Lung microvascular endothelial cell (primary cell): Measurements from ENCODE around the gene IL1RAPL1. TPM values are rescaled to one million over a fixed set of nuclear protein-coding genes. Genes with fewer than 3 reads are reported as not detected.

ENCODE experiments used
- DNase-seq, 2 donors: peaks; one replicate each; pipeline versions ENCODE4 v3.0.0 to v3.0.0-alpha.2; 2010; ENCODE audit warnings: low read depth in 2 of 2
- total RNA-seq: library from RNA; depleted of rRNA; stranded (reverse); fragments of >200 nt; gene quantifications from 2 replicates; pipeline ENCODE4 v1.2.1, GENCODE V29; 2014

IL1RAPL1 gene
- total RNA-seq, 1 donor from 2014 or later, result not detected

DNA sequence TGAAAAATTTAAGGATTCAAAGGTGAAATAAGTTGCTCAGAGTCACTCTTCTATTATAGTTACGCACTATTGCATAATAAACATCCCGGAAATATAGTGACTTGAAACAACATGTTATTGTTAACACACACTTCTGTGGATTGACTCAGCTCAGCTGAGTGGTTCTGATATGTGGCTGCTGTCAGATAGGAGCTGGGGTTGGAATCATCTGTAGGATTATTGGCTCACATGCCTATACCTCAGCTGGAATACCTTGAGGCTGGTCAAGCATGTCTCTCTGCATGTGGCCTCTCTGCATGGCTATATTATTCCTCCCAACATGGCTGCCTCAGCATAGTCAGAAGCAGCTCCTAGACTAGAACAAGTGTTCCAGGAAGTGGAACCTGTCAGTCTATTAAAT, 1141.4 kb downstream of the IL1RAPL1 start:
- DNase-seq, result no peak

DNA sequence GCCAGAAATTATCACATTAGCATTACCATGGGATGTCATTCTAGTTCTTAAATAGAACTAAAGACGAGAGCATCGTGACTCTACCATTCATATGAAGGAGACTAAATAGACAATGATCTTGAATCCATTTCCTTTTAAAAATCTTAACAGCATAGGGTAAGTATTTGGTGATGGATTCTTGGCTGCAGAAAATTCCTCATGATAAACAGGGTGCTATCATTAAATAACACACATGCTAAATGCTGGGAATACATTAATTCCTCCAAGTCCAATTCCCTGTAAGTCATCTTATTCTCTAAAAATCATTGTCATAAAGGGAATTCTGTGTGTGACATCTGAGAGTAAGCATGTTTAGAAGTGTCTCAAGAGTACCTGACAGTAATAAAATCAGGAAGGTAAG, 1157.7 kb downstream of the IL1RAPL1 start:
- no peak for DNase-seq

DNA sequence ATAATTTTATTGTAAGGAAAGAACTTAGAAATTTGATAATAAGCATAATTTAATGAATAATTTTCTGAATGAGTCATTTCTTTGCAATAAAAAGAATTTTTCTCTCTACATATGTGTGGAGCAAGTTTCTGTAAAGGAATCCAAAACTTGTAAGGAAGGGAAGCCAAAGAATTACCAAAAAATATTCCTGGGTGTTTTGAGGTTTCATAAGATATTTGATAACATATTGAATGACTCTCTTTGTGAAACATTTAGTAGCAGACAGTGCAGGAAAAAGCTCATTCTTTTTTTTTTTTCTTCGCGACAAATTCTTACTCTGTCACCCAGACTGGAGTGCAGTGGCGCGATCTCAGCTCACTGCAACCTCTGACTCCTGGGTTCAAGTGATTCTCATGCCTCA, 1159.1 kb downstream of the IL1RAPL1 start:
- DNase-seq, result no peak

DNA sequence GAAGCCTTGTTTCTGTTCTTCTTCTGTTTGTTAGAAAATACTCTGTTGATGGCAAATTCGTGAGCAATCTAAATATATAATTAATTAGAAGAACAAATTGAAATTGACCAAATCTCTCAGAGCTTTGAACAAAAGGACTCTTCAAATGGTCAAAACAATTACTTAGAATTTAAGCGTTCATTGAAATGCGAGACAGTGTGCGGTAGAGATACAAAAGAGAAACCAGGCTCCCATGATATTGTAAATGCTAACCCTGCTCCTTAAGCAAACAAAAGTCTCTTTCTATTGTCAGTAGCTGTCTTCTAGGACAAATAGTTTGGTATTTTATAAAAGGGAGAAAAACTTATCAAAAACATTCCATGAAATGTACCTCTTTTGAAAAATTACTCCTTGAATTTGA, 1174.8 kb downstream of the IL1RAPL1 start:
- DNase-seq, result no peak

DNA sequence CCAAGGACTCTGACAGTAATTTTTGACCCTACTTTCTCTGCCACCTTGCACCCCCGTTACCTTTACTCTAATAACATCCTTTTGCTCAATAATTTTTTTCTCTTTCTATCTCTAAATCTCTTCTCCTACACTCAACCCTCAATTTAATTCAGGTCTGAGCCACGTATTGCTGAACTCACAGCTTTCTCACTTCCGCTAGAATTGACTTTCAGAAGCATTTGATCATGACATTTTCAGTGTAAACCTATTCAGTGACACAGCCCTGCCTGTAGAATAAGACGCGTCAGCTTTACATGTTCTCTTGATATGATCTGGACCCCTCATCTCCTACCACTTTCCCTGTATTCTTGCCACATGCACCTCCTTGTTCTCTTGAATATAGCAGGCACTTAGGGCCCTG, 1188.6 kb downstream of the IL1RAPL1 start:
- DNase-seq, result no peak

DNA sequence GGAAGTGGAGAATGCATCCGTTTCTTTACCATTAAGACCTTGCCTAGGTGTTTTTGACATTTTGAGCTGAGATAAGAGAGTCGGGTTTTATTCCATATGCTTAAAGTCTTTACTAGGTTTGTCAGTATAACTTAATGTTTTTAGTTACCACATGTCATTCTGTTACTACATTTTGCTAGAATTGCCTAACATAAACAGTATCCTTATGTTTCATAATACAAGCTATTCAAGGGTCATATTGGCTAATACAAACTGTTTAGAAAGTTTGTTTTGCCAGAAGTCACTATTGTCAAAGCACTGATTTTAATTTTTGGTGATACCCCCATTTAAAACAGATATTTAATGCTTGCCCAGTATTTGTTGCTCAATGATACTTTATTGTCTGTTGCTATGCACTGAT, 1200.4 kb downstream of the IL1RAPL1 start:
- no peak for DNase-seq

DNA sequence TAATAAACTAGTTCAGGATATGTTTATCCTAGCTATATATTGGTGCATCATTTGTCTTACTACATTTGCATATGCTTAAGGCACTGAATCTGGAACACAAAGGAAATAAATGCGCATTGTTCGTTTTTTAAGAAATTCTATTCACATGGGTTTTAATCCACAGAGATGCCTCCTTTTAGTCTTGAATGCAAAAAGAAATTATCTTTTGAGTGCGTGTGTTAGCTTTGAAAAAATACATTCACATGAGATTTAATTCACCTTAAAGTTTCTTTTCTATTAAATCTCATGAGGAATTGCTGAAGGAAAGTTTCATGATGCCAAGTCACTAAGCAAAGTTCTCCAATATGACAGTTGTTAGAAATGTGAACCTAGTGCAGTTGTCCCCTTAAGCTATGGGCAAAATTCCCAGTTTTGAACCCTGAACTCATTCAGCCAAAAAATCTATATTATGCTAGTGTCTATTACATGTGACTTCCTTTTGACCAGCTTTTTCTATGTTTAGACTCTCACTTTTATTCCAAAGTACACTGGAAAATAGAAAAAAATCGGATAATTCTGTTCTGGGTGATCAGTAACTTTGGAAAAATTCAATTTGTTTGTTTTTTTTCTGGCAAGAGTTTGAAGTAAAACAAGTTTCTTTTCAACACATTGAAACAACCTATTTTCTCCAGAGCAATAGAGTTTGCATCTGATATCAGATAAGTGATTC, 1201.9 kb downstream of the IL1RAPL1 start:
- no peak for DNase-seq

DNA sequence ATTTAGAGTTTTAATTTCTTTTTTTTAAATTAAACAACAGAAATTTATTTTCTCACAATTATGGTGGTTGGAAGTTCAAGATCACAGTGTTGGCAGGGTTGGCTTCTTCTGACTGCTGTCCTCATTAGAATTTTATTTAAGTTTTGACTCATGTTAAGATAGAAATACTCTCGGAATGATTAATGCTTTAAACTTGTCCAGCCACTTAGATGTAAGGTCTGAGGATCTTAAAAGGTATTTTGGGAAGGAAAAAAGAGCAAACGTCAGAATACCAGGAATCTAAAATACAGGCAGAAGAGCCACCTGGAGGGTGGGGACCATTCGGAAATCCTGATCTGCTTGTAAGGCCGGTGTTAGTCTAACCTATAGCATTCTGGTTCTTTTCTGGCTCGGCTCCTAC, 1205.1 kb downstream of the IL1RAPL1 start:
- DNase-seq, result no peak

DNA sequence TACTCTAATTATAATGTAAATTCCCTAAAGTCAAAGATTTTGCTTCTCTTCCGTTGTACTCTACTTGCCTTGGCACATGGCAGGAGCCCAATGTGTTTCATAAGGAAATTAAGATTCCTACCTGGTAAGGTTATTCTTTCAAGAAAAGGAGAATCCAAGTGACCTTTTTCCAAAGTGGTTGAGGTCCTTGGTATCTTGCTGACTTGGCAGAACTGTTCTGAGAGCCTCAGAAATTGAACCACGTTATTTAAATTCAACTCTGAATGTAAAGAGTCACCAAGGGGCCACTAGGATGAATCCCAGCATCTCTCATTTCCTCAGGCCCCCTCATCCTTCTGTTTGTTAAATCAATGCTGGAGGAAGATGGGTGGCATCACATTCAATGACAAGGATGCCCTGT, 1209.9 kb downstream of the IL1RAPL1 start:
- no peak for DNase-seq

DNA sequence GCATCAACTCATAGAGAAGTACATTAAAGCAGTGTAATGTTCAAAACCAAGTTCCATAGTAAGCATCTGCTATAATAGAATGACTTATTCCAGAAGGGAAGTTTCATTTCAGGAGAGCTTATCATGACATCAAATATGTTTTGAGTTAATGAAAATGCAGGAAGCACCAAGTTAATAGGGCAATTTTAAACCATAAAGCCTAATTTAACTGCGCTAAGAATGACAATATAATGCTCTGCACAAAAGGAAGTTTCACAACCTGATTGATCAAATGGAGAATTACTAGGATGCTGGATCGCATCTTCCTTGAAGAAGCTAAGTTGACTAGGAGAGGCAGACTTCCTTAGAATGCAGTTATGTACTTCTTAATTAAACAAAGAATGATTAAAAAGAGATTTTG, 1211.2 kb downstream of the IL1RAPL1 start:
- no peak for DNase-seq

DNA sequence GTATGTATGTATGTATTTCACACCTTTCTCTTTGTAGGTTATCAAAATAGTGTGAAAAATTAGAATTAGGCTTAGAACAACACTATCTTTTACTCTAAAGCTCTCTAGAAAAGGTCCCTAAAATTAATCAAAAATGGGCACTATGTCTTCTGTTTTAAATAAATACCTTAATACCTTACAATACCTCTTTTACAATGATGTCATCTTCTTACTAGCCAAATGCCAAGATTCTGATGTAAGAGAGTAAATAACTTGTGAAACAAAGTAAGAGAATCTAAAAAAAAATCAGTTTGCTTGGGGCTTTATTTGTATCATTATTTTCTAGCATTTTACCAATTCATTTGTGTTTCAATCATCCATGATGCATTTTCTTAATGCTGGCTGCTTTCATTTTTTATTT, 1225.9 kb downstream of the IL1RAPL1 start:
- DNase-seq, result no peak

DNA sequence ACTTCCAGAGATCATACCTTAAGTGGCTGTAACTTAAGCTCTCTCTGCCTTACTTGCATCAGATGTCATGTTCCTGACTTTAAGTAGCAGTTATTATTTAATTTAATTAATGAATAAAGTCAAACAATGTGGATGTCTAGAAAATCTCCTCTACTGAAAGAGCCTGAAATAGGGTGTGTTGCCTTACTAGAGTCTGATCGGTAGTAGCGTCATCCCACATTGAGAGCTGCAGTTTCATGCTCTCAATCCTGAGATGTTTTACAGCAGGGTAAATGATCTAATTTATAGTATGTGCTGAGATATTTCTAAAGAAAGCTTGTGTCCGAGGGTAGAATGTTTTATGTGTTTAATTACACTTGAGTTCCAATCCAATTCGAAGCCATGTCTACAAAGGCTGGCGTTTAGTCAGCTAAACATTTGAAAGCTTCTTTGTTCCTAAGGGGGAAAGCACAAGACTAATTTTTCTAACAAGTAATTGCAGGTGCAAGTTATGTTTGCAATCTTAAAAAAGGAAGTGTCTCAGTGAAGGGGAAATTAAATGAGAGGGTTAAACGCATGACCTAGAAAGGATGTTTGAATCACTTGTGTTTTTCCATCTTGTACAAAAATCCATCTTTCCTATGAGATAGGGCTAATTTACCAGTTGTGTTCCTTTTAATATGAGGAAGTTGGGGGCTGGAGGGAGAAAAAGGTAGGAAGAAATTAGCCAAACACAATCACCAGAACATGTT, 1237.1 kb downstream of the IL1RAPL1 start:
- DNase-seq, result peak in 1 of 2 donors; percentile 17

DNA sequence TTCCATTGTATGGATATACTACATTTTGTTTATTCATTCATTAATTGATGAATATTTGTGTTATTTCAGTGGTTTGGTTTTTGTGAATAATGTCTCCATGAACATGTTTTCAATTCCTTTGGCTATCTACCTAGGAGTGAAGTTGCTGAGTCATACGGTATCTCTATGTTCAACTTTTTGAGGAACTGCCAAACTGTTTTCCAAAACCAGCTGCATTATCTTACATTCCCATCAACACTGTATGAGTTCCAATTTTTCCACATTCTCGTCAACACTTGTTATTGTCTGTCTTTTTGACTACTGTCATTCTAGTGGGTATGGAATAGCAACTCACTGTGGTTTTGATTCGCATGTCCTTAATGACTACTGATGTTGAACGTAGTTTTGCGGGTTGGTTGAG, 1239.5 kb downstream of the IL1RAPL1 start:
- DNase-seq, result peak in 1 of 2 donors; percentile 2

DNA sequence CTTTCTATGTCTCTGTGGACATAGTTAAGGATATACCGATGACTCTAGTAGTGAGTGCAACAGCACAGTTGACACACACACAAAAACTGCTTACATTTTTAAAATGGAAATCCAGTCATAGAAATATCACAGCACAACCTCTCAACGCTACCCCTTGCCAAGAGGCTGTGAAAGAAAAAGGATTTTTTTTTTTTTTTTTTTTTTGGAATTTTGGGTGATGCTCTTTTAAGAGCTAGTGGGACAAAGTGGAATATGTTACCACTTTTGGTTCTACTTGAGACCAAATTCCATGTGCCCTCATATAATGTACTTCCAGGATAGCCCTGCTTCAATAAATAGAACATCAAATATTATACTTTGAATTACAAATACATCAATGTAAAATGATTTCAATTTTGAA, 1247.1 kb downstream of the IL1RAPL1 start:
- no peak for DNase-seq

DNA sequence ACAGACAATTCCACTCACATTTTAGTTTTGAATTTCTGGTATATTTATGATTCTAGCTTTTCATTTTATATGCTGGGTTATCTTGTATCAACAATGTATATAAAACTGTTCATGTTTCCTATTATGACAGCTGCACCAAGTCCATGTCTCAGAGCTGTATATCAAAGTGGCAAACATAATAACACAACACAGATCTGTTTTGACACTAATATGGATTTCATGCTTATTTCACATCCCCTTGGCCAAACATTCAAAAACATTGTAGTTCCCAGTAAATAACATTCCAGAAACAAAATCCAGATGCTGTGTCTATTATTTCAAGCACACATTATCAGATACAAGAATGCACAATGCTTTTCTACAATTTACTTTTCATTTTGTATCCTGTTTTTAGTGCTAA, 1247.5 kb downstream of the IL1RAPL1 start:
- DNase-seq, result no peak

DNA sequence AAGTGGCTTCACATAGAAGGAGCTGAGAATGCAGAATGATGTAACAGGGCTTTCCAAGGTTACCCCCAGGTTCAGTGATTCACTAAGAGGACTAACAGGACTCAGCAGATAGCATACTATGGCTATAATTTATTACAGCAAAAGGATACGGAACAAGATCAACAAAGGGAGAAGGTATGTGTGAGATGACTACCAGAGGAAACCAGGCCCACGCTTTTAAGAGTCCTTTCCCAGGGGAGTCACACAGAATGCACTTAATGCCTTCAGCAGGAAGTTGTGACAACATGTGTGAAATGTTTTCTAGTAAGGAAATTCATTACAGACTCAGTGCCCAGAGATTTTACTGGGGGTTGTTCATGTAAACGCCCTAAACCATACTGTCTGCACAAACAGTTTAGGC, 1254.5 kb downstream of the IL1RAPL1 start:
- DNase-seq, result peak in 1 of 2 donors; percentile 5

DNA sequence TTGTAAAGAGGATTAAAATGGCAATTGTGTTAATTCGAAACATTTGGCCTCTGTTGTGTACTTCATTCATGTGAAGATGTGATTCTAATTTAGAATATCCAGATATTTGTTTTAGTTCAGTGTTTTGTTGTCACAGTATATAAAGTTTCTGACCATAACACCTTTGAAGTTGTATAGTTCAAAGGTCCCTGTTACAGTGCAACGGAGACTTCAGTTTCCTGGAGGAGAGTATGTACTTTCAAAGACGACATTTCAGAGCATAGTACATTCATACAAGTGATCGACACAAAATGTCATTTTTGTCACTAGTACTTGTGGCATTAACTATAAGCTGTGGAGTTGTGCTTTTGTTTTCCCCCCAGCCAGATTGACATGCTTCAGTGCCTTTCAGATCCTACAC, 1255.3 kb downstream of the IL1RAPL1 start:
- DNase-seq, result no peak

DNA sequence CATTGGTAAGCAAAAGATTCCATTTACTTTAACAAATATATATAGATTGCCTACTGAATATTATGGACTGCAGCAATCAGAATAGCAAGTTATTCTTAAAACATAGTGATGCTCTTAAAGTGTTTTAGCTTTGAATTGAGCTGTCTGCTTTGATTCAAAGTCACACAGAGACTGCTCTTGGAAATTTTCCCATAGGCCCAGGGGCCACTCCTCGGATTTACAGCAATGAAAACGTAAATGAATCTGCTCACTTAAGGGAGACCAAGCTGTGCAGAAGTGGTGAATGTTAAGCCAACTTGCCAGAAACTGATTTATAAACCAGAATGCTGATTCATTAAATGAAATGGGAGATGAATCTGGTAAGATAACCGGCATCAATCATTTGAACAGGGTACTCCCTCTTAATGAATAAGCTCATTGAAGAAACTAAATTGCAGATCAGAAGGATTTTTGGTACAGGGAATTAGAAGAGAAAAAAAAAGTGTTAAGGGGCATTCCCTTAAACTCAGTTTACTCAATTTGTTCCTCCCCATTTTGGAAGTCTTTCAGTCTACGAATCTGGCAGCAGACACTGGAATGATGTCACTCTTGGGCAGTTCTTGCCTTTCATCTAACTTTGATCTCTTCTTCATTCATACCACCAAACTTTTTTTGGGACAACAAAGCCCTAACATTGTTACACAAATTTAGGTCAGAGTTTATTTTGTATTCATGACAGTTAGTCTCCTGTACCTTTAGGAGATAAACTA, 1264.8 kb downstream of the IL1RAPL1 start:
- DNase-seq, result no peak

DNA sequence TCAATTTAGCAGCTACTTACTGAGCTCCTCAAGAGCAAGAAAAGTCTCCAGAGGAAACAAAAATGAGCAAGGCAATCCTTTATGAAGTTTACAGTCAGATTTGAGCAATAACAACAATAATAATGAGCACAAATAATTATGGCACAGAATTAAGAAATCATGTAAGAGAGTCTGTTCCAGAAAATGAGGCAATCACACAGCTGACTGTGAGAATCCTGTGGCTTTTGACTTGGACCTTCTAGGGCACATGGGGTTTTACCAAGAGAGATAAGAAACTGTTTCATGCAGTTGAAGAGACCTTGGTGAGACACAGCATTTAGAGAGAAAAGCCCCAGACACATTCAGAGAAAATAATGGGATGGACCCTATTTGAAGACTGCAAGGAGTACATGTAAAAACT, 1265.5 kb downstream of the IL1RAPL1 start:
- DNase-seq, result no peak

DNA sequence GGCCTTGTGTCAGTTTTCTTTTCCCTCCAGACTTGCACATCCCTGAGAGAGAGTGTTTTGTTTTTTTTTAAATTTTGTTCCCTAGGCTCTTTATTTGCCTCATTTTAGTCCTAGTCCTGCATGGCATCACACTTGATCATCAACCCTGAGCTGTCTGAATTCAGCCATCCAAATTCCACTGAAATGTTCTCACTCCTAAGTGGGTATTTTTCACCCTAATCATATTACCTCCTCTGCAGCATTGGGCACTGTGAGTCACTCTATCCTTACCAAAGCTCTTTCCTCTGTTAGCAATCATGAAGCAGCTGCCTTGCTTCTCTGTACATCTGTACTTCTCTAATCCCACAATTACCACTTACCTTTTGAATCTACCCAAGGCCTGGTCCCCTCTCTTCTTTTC, 1271.5 kb downstream of the IL1RAPL1 start:
- DNase-seq, result no peak

DNA sequence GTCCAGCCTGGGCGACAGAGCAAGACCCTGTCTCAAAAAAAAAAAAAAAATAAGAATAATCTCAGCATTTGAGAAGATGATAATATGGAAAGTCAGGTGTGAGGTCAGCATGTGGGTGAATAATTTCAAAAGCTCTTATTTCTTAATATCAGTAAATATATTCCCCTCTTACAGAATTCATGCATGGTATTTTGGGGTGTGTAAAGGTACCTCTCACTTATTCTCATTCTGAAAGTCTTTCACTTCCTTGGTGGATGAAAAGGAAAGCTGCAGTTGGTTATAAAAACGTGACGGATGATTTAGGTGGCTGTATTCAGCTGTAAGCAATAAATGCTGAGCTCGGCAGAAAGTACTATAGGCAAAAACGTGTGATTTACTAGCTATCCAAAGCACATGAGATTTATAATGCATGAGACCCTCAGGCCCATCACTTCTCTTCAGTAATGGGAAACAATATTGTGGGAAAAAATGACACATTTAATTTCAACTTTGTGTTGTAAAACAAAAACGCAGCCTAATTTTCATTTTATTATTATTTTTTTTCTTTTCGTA, 1275.0 kb downstream of the IL1RAPL1 start:
- no peak for DNase-seq

DNA sequence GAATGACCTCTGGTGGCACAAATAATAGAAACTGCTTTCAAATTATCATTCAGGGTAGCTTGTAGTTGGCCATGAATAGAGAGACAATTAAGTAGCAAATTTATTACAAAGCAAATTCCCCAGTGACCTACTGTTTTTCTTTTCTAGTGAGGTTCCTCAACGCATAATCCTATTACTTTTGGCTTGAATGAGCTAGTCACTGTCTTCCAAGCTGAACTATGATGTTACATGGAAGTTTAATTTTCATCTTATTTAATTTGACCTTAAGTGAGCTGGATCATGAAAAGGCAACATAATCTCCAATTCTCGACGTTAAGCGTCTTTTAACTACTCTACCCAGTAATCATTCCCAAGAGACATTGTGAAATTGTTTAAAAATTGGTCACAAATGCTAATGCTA, 1280.7 kb downstream of the IL1RAPL1 start:
- DNase-seq, result no peak
